GM19043 (cell line): ENCODE data around the gene DCDC2.
"Not testable (repeated sequence)": the region's sequence is repeated elsewhere in the genome, so short reads cannot be mapped to it uniquely, and the experiment has no call there.

Source experiments
- ATAC-seq: cut with Tn5 transposase; IDR thresholded peaks from one replicate; pipeline ENCODE4 v1.9.1; 2021; ENCODE audit warnings: low read depth; ENCODE audit not compliant: unreplicated experiment

The DCDC2 gene

DNA sequence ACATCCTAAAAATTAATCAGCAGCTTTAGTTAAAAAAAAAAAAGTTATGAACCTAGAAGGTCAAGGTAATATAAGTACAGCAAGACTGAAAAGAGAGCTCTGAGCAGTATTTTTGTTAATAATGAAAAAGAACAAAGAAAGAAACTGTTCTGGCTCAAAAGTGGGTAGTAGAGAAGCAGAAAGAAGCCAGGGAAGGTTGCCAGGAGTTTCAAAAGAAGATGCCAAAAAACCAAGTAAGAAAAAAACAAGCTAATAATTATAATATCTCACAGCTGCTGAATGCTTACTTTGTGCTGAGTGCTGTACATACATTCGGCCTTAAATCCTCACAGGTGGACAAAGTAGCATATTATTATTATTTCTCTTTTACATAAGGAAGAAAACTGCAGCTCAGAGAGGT is 200.0 kb downstream of the DCDC2 start:
- no peak for ATAC-seq

DNA sequence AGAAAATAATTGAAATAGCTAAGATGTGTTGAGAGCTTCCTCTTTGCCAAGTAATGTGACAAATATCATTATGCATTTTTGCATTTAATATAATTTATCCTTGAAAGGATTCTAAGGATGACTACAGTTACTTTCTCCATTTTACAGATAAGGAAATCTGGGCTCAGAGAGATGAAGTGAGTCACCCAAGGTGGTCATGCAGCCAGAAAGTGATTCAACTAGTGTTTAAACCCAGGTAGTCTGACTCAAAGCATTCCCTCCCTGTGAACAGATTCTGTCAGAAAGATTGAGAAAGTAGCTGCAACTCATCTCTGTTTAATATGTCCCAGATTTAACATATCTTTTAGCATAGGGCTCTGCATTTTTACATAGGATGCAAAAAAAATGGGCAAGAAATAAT is 203.7 kb downstream of the DCDC2 start:
- no peak for ATAC-seq

DNA sequence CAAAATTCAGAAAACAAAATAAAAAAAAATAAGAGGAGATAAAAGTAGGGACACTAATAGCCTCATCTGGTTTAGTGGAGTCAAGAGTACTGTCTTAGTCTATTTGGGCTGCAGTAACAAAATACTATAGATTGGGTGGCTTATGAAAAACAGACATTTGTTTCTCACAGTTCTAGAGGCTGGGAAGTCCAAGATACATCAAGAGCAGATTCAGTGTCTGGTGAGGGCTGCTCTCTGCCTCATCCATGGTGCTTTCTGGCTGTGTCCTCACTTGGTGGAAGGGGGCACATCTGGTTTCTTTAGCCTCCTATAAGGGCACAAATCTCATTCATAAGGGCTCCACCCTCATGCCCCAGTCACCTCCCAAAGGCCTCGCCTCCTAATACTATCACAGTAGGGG is 205.8 kb downstream of the DCDC2 start:
- ATAC-seq: no peak

GRCh38 chr6:24149836-24150235 is 208.0 kb downstream of the DCDC2 start:
- no peak for ATAC-seq

DNA sequence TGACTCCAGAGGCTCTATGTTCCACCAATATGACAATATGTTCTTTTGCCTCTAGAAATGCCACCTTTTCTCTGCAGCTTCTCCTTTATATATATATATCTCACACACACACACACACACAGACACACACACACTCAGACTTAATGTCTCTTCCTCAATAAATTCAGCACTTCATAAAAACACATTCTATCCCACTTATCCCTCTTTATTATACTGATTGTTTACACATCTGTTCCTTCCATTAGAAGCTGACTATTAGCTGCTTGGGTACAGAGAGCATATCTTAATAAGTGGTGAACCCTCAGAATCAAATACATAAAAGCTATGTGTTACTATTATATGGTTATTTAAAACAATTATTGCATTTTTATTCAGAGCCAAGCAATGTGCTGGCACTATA is 208.6 kb downstream of the DCDC2 start:
- no peak for ATAC-seq

GRCh38 chr6:24148684-24149083 is 209.2 kb downstream of the DCDC2 start:
- ATAC-seq: no peak

GRCh38 chr6:24148154-24148570 is 209.7 kb downstream of the DCDC2 start:
- no peak for ATAC-seq

DNA sequence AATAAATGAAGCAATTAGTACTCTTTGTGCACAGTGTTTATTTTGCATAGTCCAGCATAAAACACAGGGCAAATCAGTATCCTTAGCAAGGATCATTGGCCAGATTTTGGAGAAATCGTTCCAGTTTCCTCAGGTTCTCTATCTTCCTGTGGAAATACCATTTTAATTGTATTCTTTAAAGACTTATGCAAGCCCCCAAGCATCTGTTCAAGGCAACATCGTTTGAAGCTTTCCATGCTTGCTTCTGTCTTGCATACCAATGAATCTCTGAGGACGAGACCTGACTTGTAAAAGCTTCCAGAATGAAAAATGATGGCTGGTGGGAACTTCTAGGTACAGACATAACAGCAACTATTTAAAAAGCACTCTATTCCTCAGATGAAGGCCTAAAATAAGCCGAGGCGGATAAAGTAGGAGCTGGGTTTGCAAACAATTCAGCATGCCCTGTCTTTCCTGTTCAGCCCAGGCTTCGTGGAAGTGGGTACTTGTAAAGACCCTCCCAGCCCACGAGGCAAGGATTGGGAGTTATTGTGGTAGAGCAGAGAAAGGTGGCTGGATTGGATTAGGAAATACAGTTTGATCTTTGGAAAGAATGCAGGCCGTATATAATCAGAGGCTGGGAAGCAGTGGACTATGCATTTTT is 210.2 kb downstream of the DCDC2 start:
- no peak for ATAC-seq

DNA sequence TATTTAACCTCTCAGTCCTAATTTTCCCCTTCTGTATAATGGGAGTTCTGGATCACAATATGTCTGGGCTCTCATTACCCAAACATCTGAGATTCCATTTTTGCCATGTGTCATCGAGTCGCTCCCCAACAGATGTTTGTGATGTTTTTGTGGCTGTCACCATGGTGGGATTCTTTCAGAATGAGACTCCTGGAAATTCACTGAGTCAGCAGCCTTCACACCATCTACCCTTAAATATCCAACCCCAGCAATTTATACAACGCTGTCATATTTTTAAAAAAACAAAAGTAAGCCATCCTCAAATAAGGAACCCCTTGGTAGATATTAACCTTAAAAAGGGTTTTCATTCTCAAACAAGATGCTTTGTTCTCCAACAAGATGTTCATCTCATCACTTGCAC is 211.0 kb downstream of the DCDC2 start:
- no peak for ATAC-seq

- no peak for ATAC-seq
Measured at GRCh38 chr6:24145690-24146131, 212.1 kb downstream of the DCDC2 start.

- not testable (repeated sequence) for ATAC-seq
Measured at GRCh38 chr6:24142733-24143132, 215.1 kb downstream of the DCDC2 start.

- no peak for ATAC-seq
Measured at GRCh38 chr6:24140591-24140990, 217.3 kb downstream of the DCDC2 start.

GRCh38 chr6:24139639-24140038 is 218.2 kb downstream of the DCDC2 start:
- ATAC-seq: no peak

- ATAC-seq: no peak
Measured at GRCh38 chr6:24139080-24139479, 218.8 kb downstream of the DCDC2 start.

- ATAC-seq: no peak
Measured at GRCh38 chr6:24131751-24132150, 226.1 kb downstream of the DCDC2 start.

- ATAC-seq: no peak
Measured at GRCh38 chr6:24127316-24127715, 230.5 kb downstream of the DCDC2 start.

DNA sequence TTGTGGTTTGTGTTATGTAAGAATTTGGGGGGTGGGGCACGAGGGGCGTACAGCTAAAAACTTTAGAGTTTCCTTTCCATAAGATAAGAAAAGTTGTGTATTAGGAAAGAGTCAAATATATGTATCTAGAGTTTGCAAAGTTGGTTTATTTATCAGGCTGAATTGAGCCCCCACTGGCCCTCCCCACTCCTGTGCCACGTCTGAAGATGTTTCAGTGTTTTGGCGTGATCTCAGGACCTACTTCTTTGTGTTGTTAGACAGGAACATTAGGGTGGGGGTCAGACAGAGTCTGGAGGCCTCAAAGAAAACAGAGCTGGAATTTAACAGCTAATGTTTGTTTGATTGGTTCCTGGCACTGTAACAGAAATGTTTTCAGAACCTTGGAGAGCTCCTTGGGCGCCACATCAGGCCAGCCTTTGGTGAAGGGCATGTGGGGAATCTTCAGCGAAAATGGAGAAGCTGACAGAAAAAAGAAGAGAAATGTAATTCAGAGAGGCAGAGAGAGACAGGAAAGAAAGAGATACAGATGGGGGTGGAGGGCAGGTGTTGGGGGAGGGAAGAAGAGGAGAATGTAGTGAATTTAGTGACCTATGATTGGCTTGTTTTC is 231.2 kb downstream of the DCDC2 start:
- no peak for ATAC-seq

- ATAC-seq: no peak
Measured at GRCh38 chr6:24125980-24126379, 231.9 kb downstream of the DCDC2 start, which contains the start of gene NRSN1. TSS of gene NRSN1 (plus strand) at chr6:24126215. CDS start at chr6:24134328, 8,113 bp downstream.

- no peak for ATAC-seq
Measured at GRCh38 chr6:24122139-24122538, 235.7 kb downstream of the DCDC2 start.
